ENCODE data around the gene PDGFA.

DNA sequence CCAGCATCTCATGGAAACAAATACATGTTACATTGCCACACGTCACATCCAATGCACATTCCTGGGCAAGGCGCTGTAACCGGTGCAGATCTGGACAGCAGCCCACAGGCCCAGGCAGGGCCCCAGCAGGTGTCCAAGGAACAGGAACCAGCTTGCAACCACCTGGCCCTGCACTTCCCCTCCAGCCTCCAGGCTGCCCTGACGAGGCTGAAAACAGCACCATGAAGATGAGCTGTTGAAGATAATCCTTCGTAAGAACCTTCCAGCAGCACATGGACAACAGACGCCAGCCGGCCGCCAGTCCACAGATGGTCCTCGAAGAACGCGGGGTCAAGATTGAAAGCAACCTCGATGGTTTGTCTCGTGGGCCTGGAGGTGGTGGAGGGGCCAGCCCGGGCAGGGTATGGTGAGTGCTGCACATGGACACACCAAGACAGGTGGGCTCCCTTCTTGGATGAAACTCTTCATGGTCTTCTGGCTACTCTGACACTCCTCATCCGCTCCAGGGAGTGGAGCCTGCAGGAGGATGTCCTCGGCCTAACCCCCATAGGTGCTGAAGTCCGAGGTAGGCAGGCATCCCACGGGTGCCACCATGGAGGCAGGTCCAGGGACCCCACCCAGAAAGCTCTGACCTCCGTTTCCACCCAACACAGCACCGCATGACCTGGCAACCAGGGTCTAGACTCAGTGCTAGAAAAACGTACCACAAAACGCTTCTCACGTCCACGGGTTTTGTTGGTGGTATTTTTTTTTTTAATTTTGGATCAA, 22.9 kb downstream of the PDGFA start:
- TF ChIP-seq POLR2A (IDR thresholded peaks at IDR 0.05) = no peak
- TF ChIP-seq, protein P1, sequence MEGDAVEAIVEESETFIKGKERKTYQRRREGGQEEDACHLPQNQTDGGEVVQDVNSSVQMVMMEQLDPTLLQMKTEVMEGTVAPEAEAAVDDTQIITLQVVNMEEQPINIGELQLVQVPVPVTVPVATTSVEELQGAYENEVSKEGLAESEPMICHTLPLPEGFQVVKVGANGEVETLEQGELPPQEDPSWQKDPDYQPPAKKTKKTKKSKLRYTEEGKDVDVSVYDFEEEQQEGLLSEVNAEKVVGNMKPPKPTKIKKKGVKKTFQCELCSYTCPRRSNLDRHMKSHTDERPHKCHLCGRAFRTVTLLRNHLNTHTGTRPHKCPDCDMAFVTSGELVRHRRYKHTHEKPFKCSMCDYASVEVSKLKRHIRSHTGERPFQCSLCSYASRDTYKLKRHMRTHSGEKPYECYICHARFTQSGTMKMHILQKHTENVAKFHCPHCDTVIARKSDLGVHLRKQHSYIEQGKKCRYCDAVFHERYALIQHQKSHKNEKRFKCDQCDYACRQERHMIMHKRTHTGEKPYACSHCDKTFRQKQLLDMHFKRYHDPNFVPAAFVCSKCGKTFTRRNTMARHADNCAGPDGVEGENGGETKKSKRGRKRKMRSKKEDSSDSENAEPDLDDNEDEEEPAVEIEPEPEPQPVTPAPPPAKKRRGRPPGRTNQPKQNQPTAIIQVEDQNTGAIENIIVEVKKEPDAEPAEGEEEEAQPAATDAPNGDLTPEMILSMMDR (IDR thresholded peaks at IDR 0.05 in 4 of 5, conservative IDR thresholded peaks at IDR 0.05 in 1 of 5) = no peak
